WTC11 (cell line): ENCODE data around the gene KAZN.

ENCODE experiments used
- AFF4 ChIP-seq: sonication (generic); formaldehyde crosslinking; IDR thresholded peaks from 2 replicates; pipeline ENCODE4 v1.8.1; 2023; ENCODE audit warnings: mild to moderate bottlenecking, missing genetic modification reagents, borderline replicate concordance
- CTCF ChIP-seq: fragments of 200-600 bp; IDR thresholded peaks from 2 replicates; pipeline ENCODE4 v1.8.0; 2022; ENCODE audit warnings: antibody characterized with exemption
- JUN ChIP-seq: sonication (generic); formaldehyde crosslinking; IDR thresholded peaks from 2 replicates; pipeline ENCODE4 v1.8.0; 2023; ENCODE audit warnings: mild to moderate bottlenecking, missing genetic modification reagents

- TF ChIP-seq CTCF, result no peak
- no peak for TF ChIP-seq AFF4
- no peak for TF ChIP-seq JUN (CRISPR knock-in tag)
Observed at GRCh38 chr1:14828665-14829064, 230.2 kb downstream of the KAZN start.
